HG03575 (cell line): ENCODE measurements around the gene TAC3.
"Not testable (repeated sequence)": the region's sequence is repeated elsewhere in the genome, so short reads cannot be mapped to it uniquely, and the experiment has no call there.

Experiments used
- ATAC-seq: cut with Tn5 transposase; IDR thresholded peaks from one replicate; pipeline ENCODE4 v1.9.1; 2021; ENCODE audit not compliant: unreplicated experiment, insufficient number of reproducible peaks, low FRiP score; ENCODE audit errors: extremely low read depth

TAC3 gene

DNA sequence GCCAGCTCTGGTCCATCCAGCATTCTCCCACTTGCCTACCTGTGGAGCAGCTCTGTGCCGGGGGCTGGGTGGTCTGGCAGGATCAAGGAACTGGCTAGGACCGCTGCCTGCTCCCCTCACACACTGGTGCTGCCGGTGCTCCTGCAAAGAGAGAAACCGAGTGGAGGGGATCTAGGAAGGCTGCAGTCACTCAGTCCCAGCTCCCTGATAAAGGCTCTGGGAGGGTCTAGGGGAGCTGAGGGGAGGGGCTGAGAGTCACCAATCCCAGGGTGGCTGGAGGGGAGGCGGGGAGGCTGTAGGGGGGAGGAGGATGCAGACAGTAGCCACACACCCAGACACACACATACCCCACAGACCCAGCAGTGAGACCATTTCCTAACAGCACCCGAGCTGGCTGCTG, at the start of gene TAC3:
Gene TAC3, minus strand, starts transcription at position 182 of the 400 bp plus-strand sequence. CDS start 732 bp downstream, outside the sequence.
- ATAC-seq: no peak

GRCh38 chr12:57063991-57064685, 47.8 kb upstream of the TAC3 start:
- peak; percentile 60 for ATAC-seq

- no peak for ATAC-seq
These were observed 42.1 kb upstream of the TAC3 start for GRCh38 chr12:57058454-57058853.

GRCh38 chr12:57057067-57057751, 40.9 kb upstream of the TAC3 start:
- ATAC-seq: no peak

DNA sequence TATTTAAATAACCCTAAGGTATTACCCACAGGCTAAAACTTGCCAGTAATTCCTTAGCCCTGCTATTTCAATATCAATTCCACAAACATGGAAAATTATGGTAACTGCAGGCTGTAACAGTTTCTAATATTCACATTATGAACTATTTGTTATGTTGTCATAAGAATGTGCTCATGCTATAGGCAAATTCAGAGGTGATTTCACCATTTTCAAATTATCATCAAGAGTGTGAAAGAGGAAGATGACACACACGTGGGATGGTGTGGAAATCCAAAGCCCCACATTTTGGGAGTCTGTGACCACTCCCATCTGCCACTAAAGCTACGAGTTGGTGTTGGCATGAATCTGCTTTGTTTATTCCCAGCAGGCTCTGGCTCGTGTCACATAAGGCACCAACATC, 39.5 kb upstream of the TAC3 start:
- ATAC-seq: no peak

DNA sequence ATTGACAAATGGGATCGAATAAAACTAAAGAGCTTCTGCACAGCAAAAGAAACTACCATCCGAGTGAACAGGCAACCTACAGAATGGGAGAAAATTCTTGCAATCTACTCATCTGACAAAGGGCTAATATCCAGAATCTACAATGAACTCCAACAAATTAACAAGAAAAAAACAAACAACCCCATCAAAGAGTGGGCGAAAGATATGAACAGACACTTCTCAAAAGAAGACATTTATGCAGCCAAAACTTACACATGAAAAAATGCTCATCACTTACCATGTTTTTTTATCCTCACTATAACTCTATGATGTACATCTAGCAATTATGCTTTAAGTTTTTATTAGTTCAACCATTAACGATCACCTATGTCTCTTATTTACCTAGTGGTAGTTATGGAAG, 37.6 kb upstream of the TAC3 start:
- ATAC-seq: not testable (repeated sequence)

- ATAC-seq: not testable (repeated sequence)
These were observed 36.8 kb upstream of the TAC3 start for GRCh38 chr12:57053146-57053545.

DNA sequence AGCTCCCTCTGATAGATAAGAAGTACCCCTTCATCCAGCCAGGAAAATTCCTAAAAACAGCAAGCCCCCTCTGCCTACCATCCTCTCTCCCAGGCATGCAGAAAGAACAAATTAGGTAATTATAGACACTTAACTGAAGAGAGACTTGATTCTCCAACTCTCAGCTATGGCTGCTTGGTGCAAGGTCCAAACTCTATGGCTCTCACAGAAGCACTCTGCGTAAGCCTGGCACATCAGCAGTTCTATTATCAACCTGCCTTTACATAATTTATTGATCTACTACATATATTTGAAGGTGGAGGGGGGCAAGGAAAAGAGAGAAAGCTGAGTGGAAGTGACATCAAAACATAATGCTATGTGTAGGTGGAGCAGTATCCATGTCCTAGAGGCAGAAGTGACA, 34.7 kb upstream of the TAC3 start:
- ATAC-seq: no peak

- ATAC-seq: no peak
These were observed 33.6 kb upstream of the TAC3 start, which contains the start of gene MYO1A for GRCh38 chr12:57049890-57050289. Gene MYO1A (minus strand): TSS chr12:57050129. CDS start chr12:57048323, 1,806 bp downstream.

DNA sequence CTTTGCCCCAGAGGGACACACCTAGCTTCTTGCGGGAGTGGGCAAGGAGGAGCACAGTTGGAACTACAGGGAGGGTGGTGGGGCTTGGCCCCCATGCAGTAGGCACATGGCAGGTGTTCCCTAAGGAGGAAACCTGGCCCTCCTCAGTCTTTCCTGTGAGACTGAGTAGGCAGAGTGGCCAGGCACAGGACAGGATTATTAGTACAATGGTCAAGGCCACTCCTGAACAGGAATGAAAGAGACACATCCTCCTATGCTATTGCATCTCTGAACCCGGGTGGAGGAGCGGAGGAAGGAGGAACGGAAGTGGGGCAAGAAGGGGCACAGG, 32.8 kb upstream of the TAC3 start:
- no peak for ATAC-seq

- no peak for ATAC-seq
These were observed 32.2 kb upstream of the TAC3 start for GRCh38 chr12:57048423-57049118.

DNA sequence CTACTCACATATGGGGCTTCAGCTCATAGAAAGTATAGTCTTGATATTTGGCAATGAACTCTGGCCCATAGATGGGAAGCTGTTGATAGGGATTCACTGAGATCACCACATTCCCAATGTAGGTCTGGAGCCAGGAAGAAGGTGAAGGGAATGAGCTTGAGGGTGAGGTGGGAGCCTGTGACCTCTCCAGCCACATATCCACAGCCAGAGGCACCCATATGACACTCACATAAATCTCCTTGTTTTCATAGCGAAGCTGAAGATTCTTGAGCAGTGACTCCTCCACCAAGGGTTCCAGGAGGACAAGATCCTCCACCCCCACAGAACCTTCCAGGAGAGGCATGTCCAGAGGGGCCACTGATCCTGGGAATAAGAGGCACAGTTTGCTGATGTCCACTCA, 31.7 kb upstream of the TAC3 start:
- ATAC-seq: no peak

- no peak for ATAC-seq
These were observed 30.9 kb upstream of the TAC3 start for GRCh38 chr12:57046947-57047890.

DNA sequence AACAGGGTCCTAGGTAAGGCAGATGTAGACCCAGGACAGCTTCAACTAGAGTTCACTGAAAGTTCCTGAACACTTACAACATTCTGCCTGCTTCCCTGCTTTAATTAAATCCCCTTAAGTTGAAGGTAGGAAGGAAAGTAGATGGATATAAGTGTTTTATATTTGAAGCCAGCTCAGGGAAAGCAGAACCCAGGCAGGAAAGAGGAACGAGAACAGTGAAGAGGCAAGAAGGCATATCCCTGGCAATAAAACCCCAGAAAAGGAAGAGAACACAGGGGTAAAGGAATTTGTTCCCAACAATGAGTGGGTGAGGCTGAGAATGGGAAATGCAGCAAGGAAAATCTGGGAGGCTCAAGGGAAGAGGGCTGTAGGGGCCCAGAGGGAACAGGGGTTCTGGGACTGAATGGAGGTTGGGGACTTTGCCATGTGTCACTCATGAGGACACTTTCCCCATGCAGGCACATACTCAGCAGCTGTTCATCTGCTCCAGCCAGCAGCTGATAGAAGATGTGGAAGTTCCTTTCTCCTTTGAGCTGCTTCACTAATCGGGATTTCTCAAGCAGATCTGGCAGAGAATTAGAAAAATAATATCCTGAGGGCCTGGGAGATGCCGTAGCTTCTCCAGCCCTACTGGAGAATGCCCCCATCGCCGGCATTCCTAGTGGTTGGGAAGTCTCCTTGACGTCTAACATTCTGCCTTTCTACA, 29.9 kb upstream of the TAC3 start:
- no peak for ATAC-seq

GRCh38 chr12:57044889-57045288, 28.6 kb upstream of the TAC3 start:
- no peak for ATAC-seq

GRCh38 chr12:57044468-57044867, 28.1 kb upstream of the TAC3 start:
- no peak for ATAC-seq

DNA sequence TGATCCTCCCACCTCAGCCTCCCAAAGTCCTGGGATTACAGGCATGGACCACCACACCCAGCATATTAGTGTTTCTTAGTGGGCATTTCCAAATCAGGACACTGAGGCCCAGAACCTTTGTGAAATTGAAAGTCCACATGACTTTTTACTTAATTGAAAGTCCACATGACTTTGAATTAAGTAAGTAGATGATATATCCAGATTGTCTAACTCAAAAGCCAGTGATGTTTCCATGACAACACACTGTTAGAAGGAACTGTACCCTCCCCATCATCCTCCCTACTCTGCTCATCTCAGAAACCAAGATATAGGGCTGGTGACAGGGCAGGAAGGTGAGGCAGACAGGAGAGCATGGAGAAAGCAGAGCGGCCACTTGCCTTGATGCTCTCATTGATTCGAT, 26.4 kb upstream of the TAC3 start:
- ATAC-seq: no peak

DNA sequence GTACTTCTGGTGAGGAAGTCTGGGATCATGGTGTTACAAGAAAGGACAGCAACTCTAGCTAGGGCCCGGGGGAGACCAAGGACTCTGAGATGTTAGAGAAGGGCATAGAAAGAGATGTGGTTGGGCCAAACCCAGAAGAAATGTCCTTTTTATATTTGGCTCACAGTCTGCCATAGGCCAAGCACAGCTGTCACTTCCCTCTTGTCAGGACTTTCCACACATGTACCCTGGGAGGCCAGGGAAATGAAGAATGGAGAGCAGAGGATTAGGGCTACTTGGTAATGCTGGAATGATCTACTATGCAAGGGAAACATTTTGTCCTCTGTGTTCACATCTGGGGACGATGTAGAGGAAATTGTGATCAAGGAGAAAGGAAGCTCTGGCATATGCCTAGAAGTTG, 24.4 kb upstream of the TAC3 start:
- no peak for ATAC-seq

- ATAC-seq: no peak
These were observed 23.9 kb upstream of the TAC3 start for GRCh38 chr12:57040211-57040610.
